Endothelial cell of umbilical vein (primary cell): Measurements from ENCODE around the gene CTNNA2. TPM values are rescaled to one million over a fixed set of nuclear protein-coding genes. Genes with fewer than 3 reads are reported as not detected.

Source experiments
- BruUV-seq: library from RNA; stranded (reverse); fragments of 400-500 nt; replicated peaks from 2 replicates; lab custom pipeline; 2021; lab: Mats Ljungman, UMichigan
- CTCF ChIA-PET: fragments of 300-600, 350-600 bp; sonication (Branson Sonifier 250); formaldehyde crosslinking; loops from one replicate; lab custom pipeline; 2021; ENCODE audit warnings: antibody characterized with exemption, inconsistent platforms; lab: Charles Lee
- POLR2A ChIA-PET: fragments of 300-600, 350-600 bp; sonication (Branson Sonifier 250); formaldehyde crosslinking; loops from one replicate; lab custom pipeline; 2021; ENCODE audit warnings: antibody characterized with exemption, inconsistent platforms; lab: Charles Lee
- DNase-seq: peaks from one replicate; pipeline ENCODE4 v3.0.0-alpha.2; 2011; ENCODE audit warnings: low read depth, low spot score
- FAIRE-seq: peaks from 2 replicates; lab custom pipeline; 2011; peaks lifted over from hg19 to GRCh38; lab: Jason Lieb, UNC
- H2AFZ ChIP-seq: 2 replicates; pipeline ENCODE4 v1.6.0; 2012; ENCODE audit warnings: low read depth, low read length, control low read depth, inconsistent platforms
- H3K27ac ChIP-seq: 2 replicates; pipeline ENCODE4 v1.5.1; 2011; ENCODE audit warnings: low read depth, mild to moderate bottlenecking, control low read depth, low read length, moderate library complexity; ENCODE audit not compliant: insufficient read depth
- H3K27me3 ChIP-seq, 2 experiments: 2 replicates each; pipeline versions ENCODE4 v1.6.0 to v1.6.1; 2011; ENCODE audit warnings: low read length in 2 of 2, mixed read lengths in 1 of 2; ENCODE audit not compliant: control insufficient read depth in 2 of 2, insufficient read depth in 2 of 2
- H3K36me3 ChIP-seq, 2 experiments: 2 replicates in 1 of 2; 3 replicates in 1 of 2; pipeline ENCODE4 v1.5.1; 2011; ENCODE audit warnings: low read length in 2 of 2, mild to moderate bottlenecking in 1 of 2, moderate library complexity in 1 of 2; ENCODE audit not compliant: control insufficient read depth in 2 of 2, insufficient read depth in 2 of 2; ENCODE audit errors: extremely low read depth in 1 of 2
- H3K4me1 ChIP-seq: 3 replicates; pipeline ENCODE4 v1.5.1; 2011; ENCODE audit warnings: mild to moderate bottlenecking, low read length; ENCODE audit not compliant: control insufficient read depth, insufficient read depth; ENCODE audit errors: extremely low read depth
- H3K4me2 ChIP-seq: 2 replicates; pipeline ENCODE4 v1.6.1; 2011; ENCODE audit warnings: low read length, control low read depth, mixed read lengths; ENCODE audit not compliant: insufficient read depth
- H3K4me3 ChIP-seq, 3 experiments: fragments of 200-600 bp in 1 of 3; sonication (generic), shearing (Covaris generic) in 1 of 3; replicated peaks in 1 of 3; 2 replicates each; pipeline ENCODE4 v1.5.1; 2011 to 2016; ENCODE audit warnings: control low read depth in 3 of 3, low read length in 3 of 3, mild to moderate bottlenecking in 2 of 3, inconsistent platforms in 1 of 3, low read depth in 1 of 3, moderate library complexity in 1 of 3; ENCODE audit not compliant: insufficient read depth in 1 of 3
- H3K79me2 ChIP-seq: 2 replicates; pipeline ENCODE4 v1.6.0; 2012; ENCODE audit warnings: low read length, inconsistent platforms; ENCODE audit not compliant: control insufficient read depth, insufficient read depth
- H3K9ac ChIP-seq: replicated peaks from 2 replicates; pipeline ENCODE3; 2011; ENCODE audit warnings: low read length, control low read depth; ENCODE audit not compliant: insufficient read depth; ENCODE audit errors: extremely low read depth
- H3K9me1 ChIP-seq: replicated peaks from 3 replicates; pipeline ENCODE4 v1.6.0; 2011; ENCODE audit warnings: mild to moderate bottlenecking, low read length; ENCODE audit not compliant: control insufficient read depth, insufficient read depth; ENCODE audit errors: extremely low read depth
- H3K9me3 ChIP-seq: replicated peaks from 2 replicates; pipeline ENCODE4 v1.5.1; 2012; ENCODE audit warnings: low read length, inconsistent platforms; ENCODE audit not compliant: control insufficient read depth, insufficient read depth
- H4K20me1 ChIP-seq: replicated peaks from 2 replicates; pipeline ENCODE3; 2011; ENCODE audit warnings: mild to moderate bottlenecking, low read length; ENCODE audit not compliant: control insufficient read depth, insufficient read depth; ENCODE audit errors: extremely low read depth
- CTCF ChIP-seq, 2 donors: IDR thresholded peaks; 1 replicate in 1 of 2; 2 replicates in 1 of 2; pipeline ENCODE4 v1.5.1; 2011; ENCODE audit warnings: low read length in 2 of 2, mild to moderate bottlenecking in 2 of 2, moderate library complexity in 2 of 2, control low read depth in 1 of 2, inconsistent platforms in 1 of 2, low read depth in 1 of 2; ENCODE audit not compliant: insufficient read depth in 1 of 2; ENCODE audit errors: extremely low read depth in 1 of 2
- EZH2 ChIP-seq: IDR thresholded peaks from 2 replicates; pipeline ENCODE4 v1.6.1; 2012; ENCODE audit warnings: borderline replicate concordance, low read depth, mild to moderate bottlenecking, moderate library complexity, low read length, inconsistent platforms; ENCODE audit not compliant: severe bottlenecking
- FOS ChIP-seq: IDR thresholded peaks from 2 replicates; pipeline ENCODE4 v1.6.1; 2011; ENCODE audit warnings: mild to moderate bottlenecking, low read length, moderate library complexity, borderline replicate concordance; ENCODE audit not compliant: insufficient read depth
- GATA2 ChIP-seq: IDR thresholded peaks from 2 replicates; pipeline ENCODE4 v1.7.0; 2011; ENCODE audit warnings: low read depth, mild to moderate bottlenecking, moderate library complexity, mixed read lengths, low read length; ENCODE audit not compliant: insufficient read length, insufficient read depth
- JUN ChIP-seq: IDR thresholded peaks from 2 replicates; pipeline ENCODE4 v1.6.1; 2011; ENCODE audit warnings: borderline replicate concordance, low read depth; ENCODE audit not compliant: insufficient read length, insufficient read depth
- MYC ChIP-seq: IDR thresholded peaks from one replicate; pipeline ENCODE4 v1.6.1; 2011; ENCODE audit warnings: mild to moderate bottlenecking, low read depth, low read length
- POLR2A ChIP-seq: IDR thresholded peaks from 2 replicates; pipeline ENCODE4 v1.6.1; 2012; ENCODE audit warnings: low read depth, mild to moderate bottlenecking, control low read depth, low read length
- POLR2AphosphoS5 ChIP-seq: IDR thresholded peaks from 2 replicates; pipeline ENCODE4 v1.6.1; 2012; ENCODE audit warnings: low read depth, mild to moderate bottlenecking, control low read depth, low read length, moderate library complexity; ENCODE audit not compliant: insufficient read depth
- dilution Hi-C: fragments of 300-500 bp; cut with MboI; formaldehyde crosslinking; loops from one replicate; pipeline ENCODE4 v1.15.0; 2019; ENCODE audit warnings: low sequenced_read_pairs; ENCODE audit not compliant: extremely low pct_ligation_motif_present
- intact Hi-C: fragments of 100-400 bp; cut with micrococcal nuclease; formaldehyde crosslinking; loops from one replicate; pipeline ENCODE4 v1.10.0; 2022
- polyA plus RNA-seq, 4 experiments: library from polyadenylated mRNA; depleted of rRNA in 3 of 4; stranded (reverse) in 3 of 4; unstranded in 1 of 4; fragments of >200 nt; gene quantifications; 2 replicates each; pipeline versions ENCODE4 v1.2.1 to v1.2.3, GENCODE V29; 2011 to 2012; ENCODE audit warnings: missing spikeins in 1 of 4
- total RNA-seq: library from RNA; stranded (reverse); gene quantifications from 2 replicates; pipeline ENCODE4 v1.2.3, GENCODE V29; 2021
- TF ChIP-seq, protein P1 (sequence below): IDR thresholded peaks from 2 replicates; pipeline ENCODE4 v1.6.1; 2011; ENCODE audit not compliant: insufficient read depth, insufficient read length

Gene CTNNA2
- total and polyA plus RNA-seq, 2 donors (not counting 3 experiments of a cell fraction or from before 2014, with no cell fraction given) = not detected

GRCh38 chr2:80040226-80040625 is 527.4 kb downstream of the CTNNA2 start:
- intact Hi-C loops (no loop called here), dilution Hi-C loops (no loop called here)
- no peak for DNase-seq
- POLR2A ChIA-PET = no interaction called here
- H3K9ac ChIP-seq = no peak overlapping the region
- H4K20me1 ChIP-seq = no peaks in the 10 kb centered on the region
- H3K4me1 ChIP-seq = no peaks in the 10 kb centered on the region
- H3K9me1 ChIP-seq = no peaks in the 10 kb centered on the region
- H3K4me3 ChIP-seq = no peak overlapping the region
- H3K27me3 ChIP-seq = no peaks in the 10 kb centered on the region
- no peak overlapping the region for H3K4me2 ChIP-seq
- CTCF ChIA-PET = no interaction called here
- no peak overlapping the region for H2AFZ ChIP-seq
- no peak for TF ChIP-seq CTCF (IDR thresholded peaks at IDR 0.05; ENCODE audit: extremely low read depth in 1 of 2, insufficient read depth in 1 of 2, low read depth in 1 of 2, low read length in 2 of 2)
- TF ChIP-seq EZH2 = no peak
- TF ChIP-seq, protein P1, sequence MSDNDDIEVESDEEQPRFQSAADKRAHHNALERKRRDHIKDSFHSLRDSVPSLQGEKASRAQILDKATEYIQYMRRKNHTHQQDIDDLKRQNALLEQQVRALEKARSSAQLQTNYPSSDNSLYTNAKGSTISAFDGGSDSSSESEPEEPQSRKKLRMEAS = no peak
- no peak for TF ChIP-seq MYC
- TF ChIP-seq JUN = no peak
- no peak for TF ChIP-seq GATA2
- TF ChIP-seq POLR2A = no peak
- TF ChIP-seq POLR2AphosphoS5 = no peak
- TF ChIP-seq FOS = no peak
- peaks cover 3% of the 10 kb centered on the region for H3K9me3 ChIP-seq
- H3K36me3 ChIP-seq = no peaks in the 10 kb centered on the region
- FAIRE-seq = no peak
- no peak overlapping the region for H3K27ac ChIP-seq
- no TSS peak for BruUV-seq
- H3K79me2 ChIP-seq = no peaks in the 10 kb centered on the region
